HepG2 (cell line): ENCODE results near the gene FBF1. TPM values are rescaled to one million over a fixed set of nuclear protein-coding genes. Genes with fewer than 3 reads are reported as not detected.

Experiments used
- ARNT2 ChIP-seq: sonication (generic); formaldehyde crosslinking; IDR thresholded peaks from 2 replicates; pipeline ENCODE4 v1.8.0; 2022; ENCODE audit warnings: mild to moderate bottlenecking, low read depth, missing genetic modification reagents, moderate library complexity
- DPF2 ChIP-seq: sonication (generic); formaldehyde crosslinking; IDR thresholded peaks from 2 replicates; pipeline ENCODE4 v1.4.0; 2020; ENCODE audit warnings: mild to moderate bottlenecking, low read depth, missing genetic modification reagents, borderline replicate concordance
- DR1 ChIP-seq: sonication (generic); formaldehyde crosslinking; IDR thresholded peaks from 2 replicates; pipeline ENCODE4 v1.8.0; 2021; ENCODE audit warnings: mild to moderate bottlenecking, missing genetic modification reagents, inconsistent platforms
- FLYWCH1 ChIP-seq: sonication (generic); formaldehyde crosslinking; IDR thresholded peaks from 2 replicates; pipeline ENCODE4 v1.8.1; 2023; ENCODE audit warnings: mild to moderate bottlenecking, missing genetic modification reagents
- FOXA3 ChIP-seq: IDR thresholded peaks from 2 replicates; pipeline ENCODE4 v1.6.1; 2016; ENCODE audit warnings: missing genetic modification reagents, missing compliant biosample characterization
- HOMEZ ChIP-seq: IDR thresholded peaks from 2 replicates; pipeline ENCODE4 v1.6.1; 2016; ENCODE audit warnings: low read depth
- JUN ChIP-seq: sonication (generic); formaldehyde crosslinking; IDR thresholded peaks from 2 replicates; pipeline ENCODE4 v1.4.0; 2020; ENCODE audit warnings: mild to moderate bottlenecking, missing genetic modification reagents
- KMT2A ChIP-seq: sonication (generic); formaldehyde crosslinking; IDR thresholded peaks from 2 replicates; pipeline ENCODE4 v1.4.0; 2020; ENCODE audit warnings: missing genetic modification reagents
- PITX1 ChIP-seq: sonication (generic); formaldehyde crosslinking; IDR thresholded peaks from 2 replicates; pipeline ENCODE4 v1.5.1; 2020; ENCODE audit warnings: mild to moderate bottlenecking, missing genetic modification reagents
- RFX5 ChIP-seq: IDR thresholded peaks from 2 replicates; pipeline ENCODE4 v1.6.1; 2011; ENCODE audit warnings: low read depth, low read length, improper control_type of control experiment
- SP1 ChIP-seq, 2 experiments: fragments of 450-650 bp in 1 of 2; sonication (generic) in 1 of 2; formaldehyde crosslinking in 1 of 2; IDR thresholded peaks; 2 replicates each; pipeline versions ENCODE4 v1.4.0 to v1.6.1; 2016 to 2020; ENCODE audit warnings: missing genetic modification reagents in 1 of 2
- STAT5B ChIP-seq: sonication (generic); formaldehyde crosslinking; IDR thresholded peaks from 2 replicates; pipeline ENCODE4 v1.4.0; 2020; ENCODE audit warnings: missing genetic modification reagents
- TRIM22 ChIP-seq: fragments of 450-650 bp; IDR thresholded peaks from 2 replicates; pipeline ENCODE4 v1.6.1; 2017
- ZFP37 ChIP-seq: sonication (generic); formaldehyde crosslinking; IDR thresholded peaks from 2 replicates; pipeline ENCODE4 v1.4.0; 2020; ENCODE audit warnings: missing genetic modification reagents, borderline replicate concordance
- ZFP90 ChIP-seq: sonication (generic); formaldehyde crosslinking; IDR thresholded peaks from 2 replicates; pipeline ENCODE4 v1.8.0; 2022; ENCODE audit warnings: missing genetic modification reagents, mild to moderate bottlenecking, inconsistent platforms, borderline replicate concordance
- ZFX ChIP-seq: sonication (generic); formaldehyde crosslinking; IDR thresholded peaks from 2 replicates; pipeline ENCODE4 v1.4.0; 2020; ENCODE audit warnings: mild to moderate bottlenecking, low read depth, missing genetic modification reagents, moderate library complexity
- ZNF282 ChIP-seq: fragments of 450-650 bp; IDR thresholded peaks from 2 replicates; pipeline ENCODE4 v1.6.1; 2018; ENCODE audit not compliant: partially characterized antibody
- ZNF292 ChIP-seq: sonication (generic); formaldehyde crosslinking; IDR thresholded peaks from 2 replicates; pipeline ENCODE4 v1.8.1; 2022; ENCODE audit warnings: mild to moderate bottlenecking, low read depth, missing genetic modification reagents, borderline replicate concordance
- ZNF34 ChIP-seq: sonication (generic); formaldehyde crosslinking; IDR thresholded peaks from 2 replicates; pipeline ENCODE4 v1.4.0; 2020; ENCODE audit warnings: mild to moderate bottlenecking, missing genetic modification reagents, borderline replicate concordance
- ZNF580 ChIP-seq: IDR thresholded peaks from 2 replicates; pipeline ENCODE4 v1.6.1; 2016; ENCODE audit warnings: low read depth, borderline replicate concordance
- ZNF678 ChIP-seq: sonication (generic); formaldehyde crosslinking; IDR thresholded peaks from 2 replicates; pipeline ENCODE4 v1.4.0; 2020; ENCODE audit warnings: mild to moderate bottlenecking, missing genetic modification reagents
- ZNF773 ChIP-seq: sonication (generic); formaldehyde crosslinking; IDR thresholded peaks from 2 replicates; pipeline ENCODE4 v1.4.0; 2020; ENCODE audit warnings: missing genetic modification reagents, borderline replicate concordance
- ZNF792 ChIP-seq: IDR thresholded peaks from 2 replicates; pipeline ENCODE4 v1.6.1; 2016
- ZSCAN21 ChIP-seq: sonication (generic); formaldehyde crosslinking; IDR thresholded peaks from 2 replicates; pipeline ENCODE4 v1.8.0; 2022; ENCODE audit warnings: mild to moderate bottlenecking, missing genetic modification reagents, moderate library complexity, borderline replicate concordance
- polyA plus RNA-seq, 8 experiments: library from polyadenylated mRNA; depleted of rRNA in 3 of 8; stranded (reverse) in 7 of 8; unstranded in 1 of 8; fragments of >200 nt; fragmentation: Illumina TruSeq in 4 of 8; extraction: Trizol in 4 of 8; gene quantifications; 2 replicates each; pipeline versions ENCODE4 v1.2.1 to v1.2.3, GENCODE V29; 2011 to 2016; ENCODE audit warnings: low read depth in 4 of 8, missing spikeins in 1 of 8, mixed read lengths in 1 of 8; ENCODE audit not compliant: insufficient read depth in 1 of 8
- total RNA-seq, 5 experiments: library from RNA; depleted of rRNA; stranded (reverse); fragments of >200 nt; fragmentation: Illumina TruSeq; extraction: Trizol; gene quantifications; 2 replicates each; pipeline ENCODE4 v1.2.3, GENCODE V29; 2016; ENCODE audit warnings: low read depth in 1 of 5
- TF ChIP-seq, protein P1 (sequence below): sonication (generic); formaldehyde crosslinking; IDR thresholded peaks from 2 replicates; pipeline ENCODE4 v1.5.1; 2020; ENCODE audit warnings: missing genetic modification reagents, mild to moderate bottlenecking, borderline replicate concordance
- TF ChIP-seq, protein P2 (sequence below): IDR thresholded peaks from 2 replicates; pipeline ENCODE4 v1.6.1; 2016

FBF1 gene
- total and polyA plus RNA-seq, 2 of the 13 experiments (the other 11 are each of a cell fraction or from before 2014, with no cell fraction given) = 2.4 to 8.1 TPM

DNA sequence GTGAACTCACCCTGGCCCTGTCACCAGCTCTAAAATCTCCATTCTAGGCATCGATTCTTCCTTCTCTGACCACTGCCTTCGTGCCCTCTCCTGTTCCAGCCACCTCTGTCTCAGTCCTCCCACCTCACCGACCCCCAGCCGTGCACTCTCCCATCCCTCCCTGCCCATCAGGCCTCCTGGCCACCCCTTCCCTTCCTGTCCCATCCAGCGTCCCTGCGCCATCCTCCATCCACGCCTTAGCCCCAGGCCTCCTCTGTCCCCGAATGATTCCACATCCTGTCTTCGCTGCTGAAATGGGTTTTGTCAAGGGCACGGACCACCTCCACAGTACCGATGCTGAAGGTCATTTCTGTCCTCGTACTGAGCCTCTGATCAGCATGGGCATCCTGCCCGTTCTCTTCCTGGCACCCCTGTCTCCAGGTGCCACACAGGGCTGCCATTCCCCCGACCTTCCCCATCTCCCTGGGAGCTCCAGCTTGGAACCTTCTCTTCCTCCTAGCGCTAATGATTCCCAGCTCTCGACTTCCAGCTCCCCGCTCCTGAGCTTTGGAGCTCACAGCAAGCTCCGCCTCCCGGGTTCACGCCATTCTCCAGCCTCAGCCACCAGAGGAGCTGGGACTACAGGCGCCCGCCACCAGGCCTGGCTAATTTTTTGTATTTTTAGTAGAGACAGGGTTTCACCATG lies 46.7 kb downstream of the FBF1 start (continued):
- TF ChIP-seq HOMEZ (CRISPR knock-in tag) (no peak), PITX1 (CRISPR knock-in tag) (no peak), ZSCAN21 (no peak), SP1 (IDR thresholded peaks at IDR 0.05) (0 out of 2 replicates have a peak, but pooled peaks have one; percentile 49), SP1 (CRISPR knock-in tag; IDR thresholded peaks at IDR 0.05) (no peak), FLYWCH1 (CRISPR knock-in tag) (no peak), ZNF678 (CRISPR knock-in tag) (peak; percentile 36; the same call in 1 of the 2 replicates), STAT5B (CRISPR knock-in tag) (no peak), FOXA3 (CRISPR knock-in tag) (0 out of 2 replicates have a peak, but pooled peaks have one; percentile 6), JUN (CRISPR knock-in tag) (no peak), ZNF580 (CRISPR knock-in tag) (0 out of 2 replicates have a peak, but pooled peaks have one; percentile 21), RFX5 (peak; percentile 22; the same call in 1 of the 2 replicates), ZNF282 (no peak), DR1 (CRISPR knock-in tag) (peak; percentile 28; the same call in 1 of the 2 replicates), ZNF773 (CRISPR knock-in tag) (no peak), DPF2 (CRISPR knock-in tag) (no peak), ZFX (0 out of 2 replicates have a peak, but pooled peaks have one; percentile 13), ZNF34 (CRISPR knock-in tag) (no peak), ZFP37 (CRISPR knock-in tag) (no peak), ARNT2 (CRISPR knock-in tag) (peak; percentile 48; the same call in 1 of the 2 replicates), ZNF792 (CRISPR knock-in tag) (no peak), ZFP90 (no peak), ZNF292 (CRISPR knock-in tag) (no peak; the same call in 1 of the 2 replicates), TRIM22 (no peak), KMT2A (no peak)
- TF ChIP-seq, protein P1, sequence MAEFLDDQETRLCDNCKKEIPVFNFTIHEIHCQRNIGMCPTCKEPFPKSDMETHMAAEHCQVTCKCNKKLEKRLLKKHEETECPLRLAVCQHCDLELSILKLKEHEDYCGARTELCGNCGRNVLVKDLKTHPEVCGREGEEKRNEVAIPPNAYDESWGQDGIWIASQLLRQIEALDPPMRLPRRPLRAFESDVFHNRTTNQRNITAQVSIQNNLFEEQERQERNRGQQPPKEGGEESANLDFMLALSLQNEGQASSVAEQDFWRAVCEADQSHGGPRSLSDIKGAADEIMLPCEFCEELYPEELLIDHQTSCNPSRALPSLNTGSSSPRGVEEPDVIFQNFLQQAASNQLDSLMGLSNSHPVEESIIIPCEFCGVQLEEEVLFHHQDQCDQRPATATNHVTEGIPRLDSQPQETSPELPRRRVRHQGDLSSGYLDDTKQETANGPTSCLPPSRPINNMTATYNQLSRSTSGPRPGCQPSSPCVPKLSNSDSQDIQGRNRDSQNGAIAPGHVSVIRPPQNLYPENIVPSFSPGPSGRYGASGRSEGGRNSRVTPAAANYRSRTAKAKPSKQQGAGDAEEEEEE = no peak
- TF ChIP-seq, protein P2, sequence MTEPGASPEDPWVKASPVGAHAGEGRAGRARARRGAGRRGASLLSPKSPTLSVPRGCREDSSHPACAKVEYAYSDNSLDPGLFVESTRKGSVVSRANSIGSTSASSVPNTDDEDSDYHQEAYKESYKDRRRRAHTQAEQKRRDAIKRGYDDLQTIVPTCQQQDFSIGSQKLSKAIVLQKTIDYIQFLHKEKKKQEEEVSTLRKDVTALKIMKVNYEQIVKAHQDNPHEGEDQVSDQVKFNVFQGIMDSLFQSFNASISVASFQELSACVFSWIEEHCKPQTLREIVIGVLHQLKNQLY = no peak
